HG02588 (cell line): ENCODE measurements around the gene MMEL1.
"Not testable (repeated sequence)": the region's sequence is repeated elsewhere in the genome, so short reads cannot be mapped to it uniquely, and the experiment has no call there.

ENCODE experiments used
- ATAC-seq: cut with Tn5 transposase; IDR thresholded peaks from one replicate; pipeline ENCODE4 v1.9.1; 2021; ENCODE audit warnings: mild to moderate bottlenecking, moderate library complexity; ENCODE audit not compliant: unreplicated experiment

MMEL1 gene

DNA sequence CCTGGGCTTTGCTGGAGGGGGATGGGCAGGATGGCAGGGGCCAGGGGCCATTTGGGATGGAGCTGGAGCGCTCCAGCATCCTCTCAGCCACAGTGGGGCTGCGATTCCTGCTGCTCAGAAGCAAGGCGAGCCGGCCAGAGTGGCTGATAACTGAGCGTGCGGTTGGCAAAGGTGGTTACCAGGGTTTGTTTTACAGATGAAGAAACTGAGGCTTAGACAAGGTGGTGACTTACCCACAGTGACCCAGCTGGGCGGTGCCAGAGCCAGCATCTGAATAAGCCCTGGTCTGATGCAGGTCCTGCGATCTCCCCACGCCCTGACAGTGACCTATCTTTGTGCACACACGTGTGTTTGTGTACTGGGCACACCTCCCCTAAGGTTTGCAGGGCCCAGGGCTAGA is 52.1 kb downstream of the MMEL1 start:
- no peak for ATAC-seq

DNA sequence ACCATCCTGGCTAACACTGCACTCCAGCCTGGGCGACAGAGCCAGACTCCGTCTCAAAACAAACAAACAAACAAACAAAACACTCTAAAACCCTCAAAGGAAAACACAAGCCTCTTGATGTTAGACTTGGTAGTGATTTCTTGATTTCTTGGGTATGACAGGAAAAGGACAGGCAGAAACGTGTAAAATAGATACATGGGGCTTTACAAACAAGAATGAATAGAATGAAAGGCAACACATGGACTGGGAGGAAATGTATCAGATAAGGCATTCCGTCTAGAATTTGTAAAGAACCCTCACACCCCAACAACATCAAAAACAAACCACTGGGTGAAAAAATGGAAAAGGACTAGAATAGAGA is 54.1 kb downstream of the MMEL1 start:
- ATAC-seq: no peak

DNA sequence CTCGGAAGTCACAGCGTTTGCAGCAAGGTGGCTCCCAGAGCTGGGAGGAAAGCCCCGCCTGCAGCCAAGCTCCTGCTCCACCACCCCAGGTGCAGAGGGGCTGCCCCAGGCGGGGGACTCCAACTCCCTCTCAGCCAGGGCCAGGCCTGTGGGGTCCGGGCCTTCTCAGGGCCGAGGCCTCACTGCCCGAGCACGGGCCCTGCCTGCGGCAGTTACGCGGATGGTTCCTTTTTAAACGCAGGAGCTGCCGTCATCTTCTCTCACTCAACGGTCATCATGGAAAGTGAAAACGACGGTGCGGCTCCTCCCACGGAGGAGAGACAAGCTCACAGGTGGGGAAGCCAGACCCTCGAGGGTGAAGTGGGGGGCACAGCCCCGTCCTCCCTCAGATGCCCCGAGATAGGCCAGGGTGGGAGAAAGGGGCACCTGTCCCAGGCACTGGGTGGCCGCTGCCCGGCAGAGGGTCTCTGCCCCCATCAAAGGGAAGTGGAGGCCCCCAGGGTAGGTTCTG is 55.2 kb downstream of the MMEL1 start:
- peak; percentile 29 for ATAC-seq

DNA sequence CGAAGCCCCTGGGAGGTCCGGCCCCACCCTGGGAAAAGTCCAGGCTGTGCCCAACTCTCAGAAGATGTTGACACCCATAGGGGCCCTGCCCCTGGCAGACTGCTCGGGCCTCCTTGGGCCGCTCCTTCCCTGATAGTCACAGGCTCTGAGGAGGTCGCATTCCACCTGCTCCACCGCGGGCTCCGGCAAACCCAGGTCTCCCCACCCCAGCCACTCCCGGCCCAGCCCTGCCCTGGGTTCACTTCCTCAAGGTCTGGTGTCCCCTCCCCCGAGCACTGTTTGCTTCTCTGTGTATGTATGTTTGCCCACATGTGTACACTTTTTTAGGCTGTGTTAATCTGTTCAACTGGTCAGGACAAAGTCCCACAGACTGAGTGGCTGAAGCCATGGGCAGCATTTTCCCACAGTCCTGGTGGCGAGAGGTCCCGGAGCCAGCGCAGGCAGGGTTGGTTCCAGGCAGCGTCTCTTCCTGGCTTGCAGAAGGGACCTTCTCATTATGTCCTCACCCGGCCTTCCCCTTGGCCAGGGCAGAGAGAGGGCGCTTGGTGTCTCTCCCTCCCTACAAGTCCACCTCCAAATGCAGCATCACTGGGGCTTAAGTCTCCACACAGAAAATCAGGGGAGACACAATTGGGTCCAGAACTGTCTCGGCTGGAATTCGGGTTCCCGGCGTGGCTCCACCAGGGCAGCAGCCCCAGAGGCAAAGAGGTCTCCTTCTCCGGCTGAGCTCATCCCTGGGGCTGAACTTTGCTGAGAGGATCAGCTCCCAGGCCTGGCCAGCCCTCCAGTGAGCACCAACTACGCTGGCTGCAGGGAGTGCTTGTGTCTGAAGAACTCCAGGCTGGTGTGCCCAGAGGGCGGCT is 56.8 kb downstream of the MMEL1 start:
- ATAC-seq: no peak

DNA sequence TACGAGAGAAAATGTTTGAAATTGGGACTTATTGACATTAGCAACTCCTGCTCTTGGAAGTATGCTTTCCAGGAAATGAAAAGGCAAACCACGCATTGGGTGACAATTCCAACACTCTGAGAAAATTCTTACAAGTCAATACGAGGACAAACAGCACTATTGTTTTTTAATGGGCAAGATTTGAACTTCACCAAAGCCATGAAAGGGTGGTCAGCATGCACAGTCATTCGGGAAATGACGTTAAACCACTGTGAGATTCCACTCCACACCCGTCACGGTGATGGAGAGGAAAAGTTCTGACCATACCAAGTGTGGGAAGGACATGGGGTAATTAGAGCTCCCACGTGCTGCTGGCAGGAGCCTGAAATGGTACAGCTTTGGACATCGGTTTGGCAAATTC is 58.5 kb downstream of the MMEL1 start:
- no peak for ATAC-seq

DNA sequence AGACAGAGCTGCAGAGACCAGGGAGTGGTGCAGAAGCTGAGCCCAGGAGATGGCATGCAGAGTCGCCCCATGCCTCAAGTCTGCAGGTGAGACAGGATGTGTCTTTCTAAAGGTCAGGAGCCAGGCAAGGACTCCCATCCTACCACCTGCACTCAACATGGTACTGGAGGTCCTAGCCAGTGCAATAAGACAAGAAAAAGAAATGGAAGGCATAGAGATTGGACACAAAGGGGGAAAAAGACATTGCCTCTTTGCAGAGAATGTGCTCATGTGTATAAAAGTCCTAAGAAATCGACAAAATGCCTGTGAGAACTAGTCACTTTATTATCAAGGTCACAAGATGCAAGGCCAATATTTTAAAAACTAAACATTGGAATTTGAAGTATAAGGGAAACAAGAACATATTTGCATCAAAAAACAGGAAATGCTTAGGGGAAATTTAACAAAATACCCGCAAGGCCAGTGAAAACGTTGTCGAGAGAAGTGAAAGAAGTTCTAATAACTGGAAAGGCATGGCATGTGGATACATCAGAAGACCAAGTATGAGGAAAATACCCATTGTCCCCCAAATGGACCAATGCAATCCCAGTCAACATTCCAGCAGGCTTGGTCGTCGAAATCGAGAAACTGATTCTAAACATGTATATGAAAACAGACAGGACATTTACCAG is 59.4 kb downstream of the MMEL1 start:
- ATAC-seq: no peak

DNA sequence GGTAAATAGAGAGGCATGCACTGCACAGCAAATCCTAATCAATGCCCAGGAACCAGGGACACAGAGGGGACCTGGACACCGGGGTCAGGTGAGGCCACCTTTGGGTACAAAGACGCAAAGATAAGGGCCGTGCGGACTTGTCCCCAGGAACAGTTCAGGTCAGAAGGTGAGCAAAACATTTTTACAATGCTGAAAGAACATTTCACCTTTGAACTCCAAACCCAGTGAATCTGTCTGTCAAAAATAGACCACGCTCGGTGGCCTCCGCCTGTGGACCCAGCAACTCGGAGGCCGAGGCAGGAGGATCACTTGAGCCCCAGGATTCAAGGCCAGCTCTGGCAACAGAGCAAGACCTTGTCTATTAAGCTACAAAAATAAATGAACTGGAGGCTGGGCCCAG is 61.5 kb downstream of the MMEL1 start:
- ATAC-seq: no peak

DNA sequence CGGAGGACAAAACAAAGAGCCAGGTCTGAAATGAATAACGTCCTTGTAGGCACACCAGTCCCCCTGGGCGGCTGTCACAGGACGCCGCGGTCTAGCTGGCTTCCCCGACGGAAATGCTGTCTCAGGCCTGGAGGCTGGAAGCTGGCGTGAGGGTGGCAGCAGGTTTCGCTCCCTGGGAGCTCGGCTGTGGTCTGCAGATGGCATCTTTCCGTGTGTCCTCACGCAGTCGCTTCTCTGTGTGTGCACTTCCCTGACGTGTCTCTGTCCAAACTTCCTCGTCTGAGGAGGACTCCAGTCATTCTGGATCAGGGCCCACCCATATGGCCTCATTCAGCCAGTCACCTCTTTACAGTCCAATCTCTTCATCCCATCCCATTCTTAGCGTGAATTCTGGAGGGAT is 62.5 kb downstream of the MMEL1 start:
- ATAC-seq: no peak

DNA sequence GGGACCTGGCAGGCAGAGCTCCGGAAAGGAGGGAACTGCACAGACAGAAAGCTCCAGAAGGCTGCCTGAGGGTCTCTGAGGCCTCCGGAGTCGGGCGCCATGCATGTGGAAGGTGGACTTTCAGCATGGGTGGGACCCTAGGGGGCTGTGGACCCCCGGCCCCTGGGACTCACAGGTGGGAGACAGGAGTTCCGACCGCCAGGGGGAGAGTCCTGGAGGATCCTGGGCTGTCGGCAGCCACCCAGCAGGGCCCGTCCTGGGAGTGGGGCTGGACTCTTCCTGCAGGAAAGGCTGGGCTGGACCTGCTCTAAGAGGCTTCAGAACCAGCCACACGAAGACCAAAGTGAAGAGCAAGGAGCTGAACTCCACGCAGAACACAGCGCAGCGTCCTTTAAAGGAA is 63.1 kb downstream of the MMEL1 start:
- ATAC-seq: not testable (repeated sequence)

DNA sequence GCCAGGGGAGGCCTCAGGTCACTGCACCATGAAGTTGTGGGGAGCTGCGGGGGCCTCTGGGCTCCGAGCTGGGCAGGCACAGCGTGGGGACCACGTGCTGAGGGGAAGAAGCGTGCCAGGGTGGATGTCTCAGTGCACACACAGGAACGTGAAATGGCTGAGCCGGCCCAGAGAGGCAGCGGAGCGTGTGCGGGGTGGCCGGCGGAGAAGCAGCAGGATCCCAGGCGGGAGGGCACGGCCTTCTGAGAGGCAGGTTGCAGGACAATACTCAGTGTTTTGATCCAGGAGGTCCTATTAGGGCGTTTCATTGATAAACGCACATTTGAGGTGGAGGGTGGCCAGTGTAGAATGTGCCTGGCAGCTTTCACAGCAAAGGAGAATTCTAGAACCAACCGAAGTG is 63.8 kb downstream of the MMEL1 start:
- no peak for ATAC-seq

DNA sequence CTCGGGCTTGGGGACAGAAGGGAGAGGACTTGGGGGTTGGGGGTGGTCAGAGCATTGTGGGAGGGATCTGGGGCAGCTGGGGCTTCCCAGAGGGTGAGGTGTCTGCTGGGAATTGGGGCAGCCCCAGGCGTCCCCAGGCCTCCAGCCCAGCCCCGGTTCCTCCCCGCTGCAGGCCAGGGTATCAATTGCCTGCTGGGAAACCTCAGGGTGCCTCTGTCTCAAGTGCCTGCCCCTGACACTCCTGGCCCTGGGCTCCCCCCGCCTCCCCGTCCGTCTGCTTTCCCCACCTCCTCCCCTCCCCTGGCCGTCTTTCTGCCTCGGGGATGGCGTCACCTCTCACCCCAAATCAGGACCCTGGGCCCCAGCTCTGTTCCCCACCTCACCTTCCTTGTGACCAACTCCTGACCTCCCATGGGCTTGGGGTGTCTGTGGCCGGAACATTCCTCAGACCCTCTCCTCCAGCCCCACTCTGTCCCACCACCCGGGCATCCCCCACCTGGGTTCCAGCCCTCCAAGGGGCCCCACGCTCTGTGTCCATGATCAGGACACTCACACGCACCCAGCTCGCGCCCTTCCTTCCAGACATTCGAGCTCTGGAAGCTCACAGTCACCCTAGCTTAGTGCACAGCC is 64.5 kb downstream of the MMEL1 start:
- not testable (repeated sequence) for ATAC-seq

DNA sequence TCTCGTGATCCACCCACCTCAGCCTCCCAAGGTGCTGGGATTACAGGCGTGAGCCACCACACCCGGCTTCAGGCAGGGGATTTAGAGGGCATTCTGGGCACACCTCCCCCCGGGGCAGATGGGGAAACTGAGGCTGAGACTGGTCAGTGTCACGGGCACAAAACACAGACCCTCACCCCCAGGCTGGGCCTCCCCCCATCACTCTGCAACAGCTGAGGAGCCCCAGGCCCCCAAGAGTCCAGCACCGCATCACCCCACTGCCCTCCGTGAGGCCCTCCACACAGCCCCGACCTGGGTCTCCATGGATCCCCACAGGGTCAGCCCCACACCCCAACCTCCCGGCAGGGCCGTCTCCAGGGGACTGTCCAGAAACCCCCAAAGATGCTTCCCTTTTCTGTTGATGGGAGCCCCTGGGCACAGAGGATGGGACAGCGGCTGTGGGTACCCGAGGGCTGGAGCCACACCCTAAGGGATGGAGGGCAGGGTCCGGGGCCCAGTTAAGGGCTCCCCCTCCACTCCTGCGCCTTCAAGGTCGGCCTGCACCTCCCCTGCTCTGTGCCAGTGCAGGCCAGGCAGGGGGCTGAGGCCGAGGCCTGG is 65.6 kb downstream of the MMEL1 start:
- no peak for ATAC-seq

DNA sequence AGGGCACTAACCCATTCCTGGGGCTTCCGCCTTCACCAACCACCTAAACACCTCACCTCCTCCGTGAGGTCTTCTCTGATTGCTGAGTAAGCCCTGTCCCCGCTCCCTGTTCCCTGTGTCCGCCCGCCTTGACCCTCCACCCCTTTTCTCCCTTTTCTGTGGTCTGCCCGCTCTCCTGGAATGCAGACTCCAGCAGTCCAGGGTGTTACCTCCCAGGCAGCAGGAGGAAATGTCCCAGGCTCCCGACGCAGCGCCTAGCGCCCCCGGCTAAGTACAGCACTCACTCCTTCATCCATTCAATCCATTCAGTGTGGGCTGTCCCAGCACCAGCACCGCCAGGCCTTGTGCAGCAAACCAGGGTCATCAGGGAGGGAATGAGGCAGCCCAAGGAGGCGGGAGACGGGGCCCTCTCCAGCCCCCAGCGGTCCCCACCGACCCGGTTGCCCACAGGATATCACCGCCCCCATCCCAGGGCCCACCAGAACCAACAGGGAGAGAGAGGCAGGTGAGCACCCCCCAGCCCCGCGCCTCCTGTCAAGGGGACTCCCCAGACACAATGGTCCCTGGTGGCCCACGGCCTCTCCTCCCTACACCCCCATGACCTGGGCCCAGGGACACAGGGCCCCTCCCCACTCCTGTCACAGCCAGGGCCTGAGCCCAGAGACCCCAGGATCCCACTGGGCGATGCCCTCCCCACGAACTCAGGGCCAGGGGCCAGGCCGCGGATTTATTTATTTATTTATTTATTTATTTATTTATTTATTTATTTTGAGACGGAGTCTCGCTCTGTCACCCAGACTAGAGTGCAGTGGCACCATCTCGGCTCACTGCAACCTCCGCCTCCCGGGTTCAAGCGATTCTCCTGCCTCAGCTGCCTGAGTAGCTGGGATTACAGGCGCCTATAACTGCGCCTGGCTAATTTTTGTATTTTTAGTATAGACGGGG is 66.4 kb downstream of the MMEL1 start:
- no peak for ATAC-seq

DNA sequence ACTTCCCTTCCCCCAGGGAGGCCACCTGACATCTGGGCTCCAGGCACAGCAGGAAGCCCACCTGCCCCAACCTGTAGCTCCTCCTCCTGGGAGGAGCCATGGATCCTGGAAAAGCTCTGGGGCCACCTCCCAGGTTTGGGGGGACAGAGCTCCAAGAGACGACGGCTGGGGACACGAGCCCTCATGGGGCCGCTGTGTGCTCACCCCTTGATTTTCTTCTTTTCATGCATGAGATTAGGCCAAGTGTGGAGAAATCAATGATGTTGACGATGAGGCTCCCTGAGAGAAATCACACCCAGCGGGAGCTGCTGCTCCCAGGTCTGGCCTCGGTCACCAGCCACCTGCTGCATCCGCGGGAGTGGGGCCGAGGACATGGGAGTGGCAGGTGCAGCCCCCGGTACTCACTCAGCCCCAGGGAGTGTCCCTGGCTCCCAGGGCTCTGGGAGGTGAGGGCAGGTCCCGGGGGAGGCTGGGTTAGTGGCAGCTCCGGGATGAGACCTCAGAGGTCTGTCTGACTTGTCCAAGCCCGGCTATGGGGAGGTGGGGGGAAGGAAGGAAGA is 67.9 kb downstream of the MMEL1 start:
- no peak for ATAC-seq

DNA sequence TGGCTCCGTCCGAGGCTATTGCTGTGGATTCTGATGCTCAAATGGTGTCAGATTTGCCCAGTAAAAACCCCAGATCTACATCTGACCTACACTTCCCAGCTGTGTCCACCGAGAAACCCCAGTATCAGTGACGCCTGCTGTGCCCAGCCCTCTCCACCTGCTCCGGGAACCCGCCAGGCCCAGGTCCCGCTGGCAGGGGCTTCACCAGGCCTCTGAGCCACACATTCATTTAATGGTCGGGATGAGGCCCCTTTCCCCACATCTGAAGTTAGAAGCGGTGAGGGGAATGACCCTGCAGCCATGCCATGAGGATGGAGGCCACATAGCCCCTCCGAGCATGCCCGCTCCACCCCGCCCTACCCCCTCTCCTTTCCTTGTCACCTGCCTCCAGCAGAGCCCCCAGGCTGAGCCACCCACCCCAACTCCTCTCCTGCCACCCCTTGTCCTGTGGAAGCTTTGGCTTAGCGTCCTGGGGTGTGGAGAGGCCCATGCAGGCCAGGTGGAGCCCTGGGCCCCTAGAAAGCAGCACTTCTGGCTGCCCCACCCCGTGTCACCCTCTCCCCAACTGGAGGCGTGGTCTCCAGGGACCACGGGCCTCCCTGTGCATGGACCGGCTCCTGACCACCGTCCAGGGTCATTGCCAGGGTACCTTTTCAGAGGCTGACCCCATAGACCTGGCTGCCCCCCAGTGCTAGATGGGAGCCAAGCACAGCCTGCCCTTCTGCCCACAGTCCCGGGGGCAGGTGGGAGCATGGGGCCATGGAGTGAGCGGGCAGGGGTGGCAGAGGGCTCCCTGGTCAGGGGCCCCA is 68.6 kb downstream of the MMEL1 start:
- no peak for ATAC-seq

DNA sequence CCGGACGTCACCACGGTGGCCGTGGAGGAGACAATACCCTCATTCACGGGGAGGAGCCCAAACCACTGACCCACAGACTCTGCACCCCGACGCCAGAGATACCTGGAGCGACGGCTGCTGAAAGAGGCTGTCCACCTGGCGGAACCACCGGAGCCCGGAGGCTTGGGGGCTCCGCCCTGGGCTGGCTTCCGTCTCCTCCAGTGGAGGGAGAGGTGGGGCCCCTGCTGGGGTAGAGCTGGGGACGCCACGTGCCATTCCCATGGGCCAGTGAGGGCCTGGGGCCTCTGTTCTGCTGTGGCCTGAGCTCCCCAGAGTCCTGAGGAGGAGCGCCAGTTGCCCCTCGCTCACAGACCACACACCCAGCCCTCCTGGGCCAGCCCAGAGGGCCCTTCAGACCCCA is 69.6 kb downstream of the MMEL1 start:
- no peak for ATAC-seq

DNA sequence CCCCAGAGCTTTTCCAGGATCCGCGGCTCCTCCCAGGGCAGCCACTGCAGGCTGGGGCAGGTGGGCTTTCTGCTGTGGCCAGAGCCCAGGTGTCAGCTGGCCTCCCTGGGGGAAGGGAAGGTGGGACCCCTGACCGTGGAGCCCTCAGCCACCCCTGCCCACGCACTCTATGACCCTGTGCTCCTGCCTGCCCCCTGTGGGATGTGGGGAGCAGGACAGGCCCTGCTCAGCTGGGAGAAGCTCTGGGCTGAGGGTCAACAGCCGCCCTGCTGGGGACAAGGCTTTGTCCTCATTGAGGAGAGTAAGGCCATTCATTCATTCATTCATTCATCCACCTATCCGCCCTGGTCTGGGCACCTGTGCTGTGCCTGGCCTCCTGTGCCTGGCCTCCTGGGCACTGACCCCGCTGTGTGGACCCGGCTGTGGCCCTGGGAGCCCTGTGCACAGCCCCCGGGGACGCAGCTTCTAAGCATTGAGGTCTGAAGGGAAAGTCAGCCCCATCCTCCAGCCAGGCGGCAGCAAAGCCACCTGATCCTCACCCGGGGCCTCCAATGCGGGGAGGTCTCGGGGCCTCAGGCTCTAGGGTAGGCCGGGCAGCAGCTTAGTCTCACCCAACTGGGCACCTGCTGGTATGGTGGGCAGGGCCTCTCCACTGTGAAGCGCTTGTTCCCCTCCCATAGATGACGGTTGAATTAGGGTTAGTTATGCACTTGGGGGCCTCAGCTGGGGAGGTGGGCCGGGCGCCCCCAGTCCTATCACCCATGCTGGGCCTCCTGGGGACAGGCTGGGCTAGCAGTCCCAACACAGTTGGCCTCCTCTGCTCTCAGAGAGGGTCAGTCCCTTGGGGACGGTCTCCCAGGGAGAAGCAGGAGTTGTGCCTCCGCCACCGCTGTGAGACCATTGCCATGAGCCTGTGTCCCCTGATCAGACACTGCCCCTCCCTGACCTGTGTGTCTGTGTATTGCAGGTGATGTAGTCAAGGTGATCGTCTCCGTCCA is 70.6 kb downstream of the MMEL1 start:
- ATAC-seq: no peak

DNA sequence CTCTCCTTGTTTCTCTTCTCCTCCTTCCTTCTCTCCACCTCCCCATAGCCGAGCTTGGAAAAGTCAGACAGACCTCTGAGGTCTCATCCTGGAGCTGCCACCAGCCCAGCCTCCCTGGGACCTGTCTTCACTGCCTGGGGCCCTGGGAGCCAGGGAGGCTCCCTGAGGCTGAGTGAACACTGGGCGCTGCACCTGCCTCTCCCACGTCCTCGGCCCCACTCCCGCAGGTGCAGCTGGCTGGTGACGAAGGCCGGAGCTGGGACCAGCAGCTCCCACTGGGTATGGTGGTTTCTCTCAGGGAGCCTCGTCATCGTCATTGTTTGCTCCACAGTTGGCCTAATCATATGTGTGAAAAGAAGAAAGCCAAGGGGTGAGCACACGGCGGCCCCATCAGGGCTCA is 71.4 kb downstream of the MMEL1 start:
- no peak for ATAC-seq
